Measurements from ENCODE around the gene PLCG2. TPM values are rescaled to one million over a fixed set of nuclear protein-coding genes. Genes with fewer than 3 reads are reported as not detected.

The PLCG2 gene
- polyA plus RNA-seq, 3 donors = 19.5 to 47.4 (median 35.5) TPM

DNA sequence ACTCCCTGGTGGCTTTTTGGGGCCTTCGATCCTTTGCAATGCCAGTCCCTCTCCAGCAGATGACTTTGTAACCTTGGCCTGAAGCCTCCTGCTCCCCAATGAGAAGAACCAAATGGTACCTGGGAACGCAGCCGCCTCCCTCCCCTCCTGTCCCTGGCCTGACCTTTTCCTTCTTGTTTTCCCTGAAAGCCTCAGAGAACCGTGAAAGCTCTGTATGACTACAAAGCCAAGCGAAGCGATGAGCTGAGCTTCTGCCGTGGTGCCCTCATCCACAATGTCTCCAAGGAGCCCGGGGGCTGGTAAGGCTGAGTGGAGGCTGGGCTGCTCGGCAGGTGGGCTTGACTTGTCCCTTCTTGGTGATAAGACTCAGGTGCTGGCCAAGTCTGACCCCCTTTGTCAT lies 144.2 kb downstream of the PLCG2 start:
- H3K27me3 Mint-ChIP-seq (ENCODE audit: low read depth in 3 of 3) = no peaks in the 10 kb centered on the region
- Histone ChIP-seq H2AFZ (ENCODE audit: insufficient read depth, low read depth, low read length, poor library complexity, severe bottlenecking) (no peak overlapping the region), H4K20me1 (ENCODE audit: insufficient read depth, low read length) (no peaks in the 10 kb centered on the region), H3K9me3 (replicated peaks in 1 of 2; ENCODE audit: control insufficient read depth in 1 of 2, insufficient read depth in 1 of 2, low read length in 2 of 2) (no peaks in the 10 kb centered on the region), H3K79me2 (ENCODE audit: insufficient read depth, low read length) (no peaks in the 10 kb centered on the region), H3K27ac (ENCODE audit: low read depth in 1 of 2, low read length in 2 of 2) (peak overlapping the region in 1 of 2 donors; percentile 28), H3K36me3 (replicated peaks in 1 of 2; ENCODE audit: control insufficient read depth in 1 of 2, insufficient read depth in 2 of 2, low read length in 2 of 2) (peaks cover 94 to 100% of the 10 kb centered on the region in 2 donors), H3K27me3 (ENCODE audit: control insufficient read depth in 2 of 2, insufficient read depth in 2 of 2, low read length in 2 of 2) (no peaks in the 10 kb centered on the region), H3K9ac (ENCODE audit: insufficient read depth, low read length, poor library complexity, severe bottlenecking) (no peak overlapping the region), H3K4me2 (replicated peaks; ENCODE audit: extremely low read depth, low read length, poor library complexity, severe bottlenecking) (no peak overlapping the region), H3K4me1 (ENCODE audit: control insufficient read depth in 1 of 2, insufficient read depth in 2 of 2, low read length in 2 of 2) (no peaks in the 10 kb centered on the region), H3K4me3 (replicated peaks in 1 of 3; ENCODE audit: low read depth in 2 of 3, low read length in 3 of 3) (no peak overlapping the region)
- H3K4me1 Mint-ChIP-seq = no peaks in the 10 kb centered on the region
- peak overlapping the region in 3 of 7 donors; percentile 23 to 74 (median 33) for H3K27ac Mint-ChIP-seq
- no peak overlapping the region for H3K4me3 Mint-ChIP-seq
- no peak for DNase-seq
- TF ChIP-seq, protein P1, sequence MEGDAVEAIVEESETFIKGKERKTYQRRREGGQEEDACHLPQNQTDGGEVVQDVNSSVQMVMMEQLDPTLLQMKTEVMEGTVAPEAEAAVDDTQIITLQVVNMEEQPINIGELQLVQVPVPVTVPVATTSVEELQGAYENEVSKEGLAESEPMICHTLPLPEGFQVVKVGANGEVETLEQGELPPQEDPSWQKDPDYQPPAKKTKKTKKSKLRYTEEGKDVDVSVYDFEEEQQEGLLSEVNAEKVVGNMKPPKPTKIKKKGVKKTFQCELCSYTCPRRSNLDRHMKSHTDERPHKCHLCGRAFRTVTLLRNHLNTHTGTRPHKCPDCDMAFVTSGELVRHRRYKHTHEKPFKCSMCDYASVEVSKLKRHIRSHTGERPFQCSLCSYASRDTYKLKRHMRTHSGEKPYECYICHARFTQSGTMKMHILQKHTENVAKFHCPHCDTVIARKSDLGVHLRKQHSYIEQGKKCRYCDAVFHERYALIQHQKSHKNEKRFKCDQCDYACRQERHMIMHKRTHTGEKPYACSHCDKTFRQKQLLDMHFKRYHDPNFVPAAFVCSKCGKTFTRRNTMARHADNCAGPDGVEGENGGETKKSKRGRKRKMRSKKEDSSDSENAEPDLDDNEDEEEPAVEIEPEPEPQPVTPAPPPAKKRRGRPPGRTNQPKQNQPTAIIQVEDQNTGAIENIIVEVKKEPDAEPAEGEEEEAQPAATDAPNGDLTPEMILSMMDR (IDR thresholded peaks at IDR 0.05) = no peak
- WGBS (ENCODE audit: insufficient coverage) = 75% methylated on average over 4 of the region's 9 CpGs
- intact Hi-C loops (cut with micrococcal nuclease) = no loop called here
- peaks cover 97 to 100% of the 10 kb centered on the region in 2 donors for H3K36me3 Mint-ChIP-seq
- H3K9me3 Mint-ChIP-seq = peaks cover 0 to 2% (median 0%) of the 10 kb centered on the region in 7 donors

GRCh38 chr16:81925016-81925415 lies 145.9 kb downstream of the PLCG2 start:
- Mint-ChIP-seq H3K4me3 (no peak overlapping the region), H3K9me3 (peaks cover 0 to 2% (median 0%) of the 10 kb centered on the region in 7 donors), H3K27me3 (ENCODE audit: low read depth in 3 of 3) (no peaks in the 10 kb centered on the region), H3K36me3 (peaks cover 96 to 100% of the 10 kb centered on the region in 2 donors), H3K4me1 (no peaks in the 10 kb centered on the region), H3K27ac (peak overlapping the region in 1 of 7 donors; percentile 68)
- no peaks in the 10 kb centered on the region for H3K4me1 ChIP-seq (ENCODE audit: control insufficient read depth in 1 of 2, insufficient read depth in 2 of 2, low read length in 2 of 2)
- H3K27me3 ChIP-seq (ENCODE audit: control insufficient read depth in 2 of 2, insufficient read depth in 2 of 2, low read length in 2 of 2) = no peaks in the 10 kb centered on the region
- H3K4me3 ChIP-seq (replicated peaks in 1 of 3; ENCODE audit: low read depth in 2 of 3, low read length in 3 of 3) = no peak overlapping the region
- TF ChIP-seq, protein P1 (IDR thresholded peaks at IDR 0.05) = no peak
- H3K79me2 ChIP-seq (ENCODE audit: insufficient read depth, low read length) = no peaks in the 10 kb centered on the region
- H3K9me3 ChIP-seq (replicated peaks in 1 of 2; ENCODE audit: control insufficient read depth in 1 of 2, insufficient read depth in 1 of 2, low read length in 2 of 2) = no peaks in the 10 kb centered on the region
- H3K36me3 ChIP-seq (replicated peaks in 1 of 2; ENCODE audit: control insufficient read depth in 1 of 2, insufficient read depth in 2 of 2, low read length in 2 of 2) = peaks cover 93 to 100% of the 10 kb centered on the region in 2 donors
- no peak overlapping the region for H3K9ac ChIP-seq (ENCODE audit: insufficient read depth, low read length, poor library complexity, severe bottlenecking)
- H4K20me1 ChIP-seq (ENCODE audit: insufficient read depth, low read length) = no peaks in the 10 kb centered on the region
- intact Hi-C loops (cut with micrococcal nuclease) = no loop called here
- WGBS (ENCODE audit: insufficient coverage) = 97% methylated on average over 6 of the region's 8 CpGs
- no peak overlapping the region for H3K4me2 ChIP-seq (replicated peaks; ENCODE audit: extremely low read depth, low read length, poor library complexity, severe bottlenecking)
- no peak overlapping the region for H3K27ac ChIP-seq (ENCODE audit: low read depth in 1 of 2, low read length in 2 of 2)
- no peak for DNase-seq
- no peak overlapping the region for H2AFZ ChIP-seq (ENCODE audit: insufficient read depth, low read depth, low read length, poor library complexity, severe bottlenecking)

Measured in CD14-positive monocyte (primary cell).